A549 (cell line): ENCODE results near the gene MGAT3.

Experiments
- CEBPB ChIP-seq, 2 experiments: fragments of >200 bp in 1 of 2; sonication (Bioruptor Twin) in 1 of 2; formaldehyde crosslinking in 1 of 2; IDR thresholded peaks; 2 replicates each; pipeline ENCODE4 v1.6.1; 2012 to 2016
- CHD4 ChIP-seq: fragments of 200-600 bp; sonication (generic); IDR thresholded peaks from 2 replicates; pipeline ENCODE4 v1.6.1; 2016; ENCODE audit warnings: antibody characterized with exemption, mild to moderate bottlenecking, borderline replicate concordance
- EHMT2 ChIP-seq: fragments of 200-600 bp; sonication (generic); IDR thresholded peaks from 2 replicates; pipeline ENCODE4 v1.6.1; 2016; ENCODE audit warnings: antibody characterized with exemption, low read depth, mild to moderate bottlenecking, moderate library complexity
- HDAC2 ChIP-seq: fragments of 200-600 bp; sonication (generic); IDR thresholded peaks from 2 replicates; pipeline ENCODE4 v1.6.1; 2016
- MAFK ChIP-seq: fragments of 450-650 bp; IDR thresholded peaks from 2 replicates; pipeline ENCODE4 v1.6.1; 2014; ENCODE audit not compliant: partially characterized antibody
- POLR2A ChIP-seq: IDR thresholded peaks from 2 replicates; pipeline ENCODE4 v1.6.1; 2012; ENCODE audit warnings: mild to moderate bottlenecking, low read length
- SMC3 ChIP-seq: fragments of >200 bp; sonication (Bioruptor Twin); formaldehyde crosslinking; IDR thresholded peaks from 3 replicates; pipeline ENCODE4 v1.6.1; 2018; ENCODE audit warnings: inconsistent platforms
- TP53 ChIP-seq: fragments of 250-450 bp; sonication (Bioruptor Pico); IDR thresholded peaks from 2 replicates; pipeline ENCODE4 v1.5.0; 2021; ENCODE audit warnings: mild to moderate bottlenecking, moderate library complexity
- TF ChIP-seq, protein P1 (sequence below): fragments of >200 bp; sonication (Bioruptor Twin); formaldehyde crosslinking; IDR thresholded peaks from 3 replicates; pipeline ENCODE4 v1.5.1; 2016
- TF ChIP-seq, protein P2 (sequence below): IDR thresholded peaks from 2 replicates; pipeline ENCODE4 v1.6.1; 2012; ENCODE audit warnings: low read depth, borderline replicate concordance
- TF ChIP-seq, protein P3 (sequence below): IDR thresholded peaks from 2 replicates; pipeline ENCODE4 v1.6.1; 2012

DNA sequence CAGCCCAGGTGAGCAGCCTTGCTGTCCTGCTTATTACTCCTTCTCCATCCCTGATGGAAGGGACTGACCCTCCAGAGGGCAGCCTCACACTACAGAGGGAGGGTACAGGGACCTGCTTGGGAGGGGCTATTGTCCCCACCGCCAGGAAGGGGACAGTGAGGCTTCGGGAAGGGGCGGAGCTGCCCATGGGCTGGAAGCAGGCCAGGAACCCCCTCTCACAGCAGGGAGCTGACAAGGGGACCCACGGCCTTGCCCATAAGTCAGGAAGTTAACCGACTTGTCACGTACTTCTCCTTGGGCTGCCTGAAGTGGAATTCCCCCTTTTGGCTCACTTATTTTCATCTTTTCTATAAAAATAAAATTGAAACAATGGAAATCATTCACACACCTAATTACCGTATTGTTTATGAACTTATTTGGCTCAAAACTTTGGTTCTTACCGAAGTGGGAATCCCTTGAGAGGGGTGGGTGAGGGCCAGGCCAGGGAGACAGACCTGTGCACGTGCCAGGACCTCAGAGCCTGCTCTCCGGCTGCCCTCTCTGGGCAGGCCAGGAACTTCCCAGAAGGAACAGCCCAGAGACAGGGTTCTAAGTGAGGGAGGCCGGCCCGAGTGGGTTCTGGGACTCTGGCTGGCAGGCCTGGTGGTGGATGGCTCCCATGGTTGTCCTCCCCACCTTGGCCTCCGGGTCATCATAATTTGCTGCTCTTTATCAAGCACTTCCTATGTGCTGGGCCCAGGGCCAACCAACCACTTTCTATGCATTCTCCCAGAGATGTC is 5.8 kb downstream of the MGAT3 start:
- no peak for TF ChIP-seq EHMT2
- TF ChIP-seq, protein P1, sequence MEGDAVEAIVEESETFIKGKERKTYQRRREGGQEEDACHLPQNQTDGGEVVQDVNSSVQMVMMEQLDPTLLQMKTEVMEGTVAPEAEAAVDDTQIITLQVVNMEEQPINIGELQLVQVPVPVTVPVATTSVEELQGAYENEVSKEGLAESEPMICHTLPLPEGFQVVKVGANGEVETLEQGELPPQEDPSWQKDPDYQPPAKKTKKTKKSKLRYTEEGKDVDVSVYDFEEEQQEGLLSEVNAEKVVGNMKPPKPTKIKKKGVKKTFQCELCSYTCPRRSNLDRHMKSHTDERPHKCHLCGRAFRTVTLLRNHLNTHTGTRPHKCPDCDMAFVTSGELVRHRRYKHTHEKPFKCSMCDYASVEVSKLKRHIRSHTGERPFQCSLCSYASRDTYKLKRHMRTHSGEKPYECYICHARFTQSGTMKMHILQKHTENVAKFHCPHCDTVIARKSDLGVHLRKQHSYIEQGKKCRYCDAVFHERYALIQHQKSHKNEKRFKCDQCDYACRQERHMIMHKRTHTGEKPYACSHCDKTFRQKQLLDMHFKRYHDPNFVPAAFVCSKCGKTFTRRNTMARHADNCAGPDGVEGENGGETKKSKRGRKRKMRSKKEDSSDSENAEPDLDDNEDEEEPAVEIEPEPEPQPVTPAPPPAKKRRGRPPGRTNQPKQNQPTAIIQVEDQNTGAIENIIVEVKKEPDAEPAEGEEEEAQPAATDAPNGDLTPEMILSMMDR = no peak
- TF ChIP-seq, protein P2, sequence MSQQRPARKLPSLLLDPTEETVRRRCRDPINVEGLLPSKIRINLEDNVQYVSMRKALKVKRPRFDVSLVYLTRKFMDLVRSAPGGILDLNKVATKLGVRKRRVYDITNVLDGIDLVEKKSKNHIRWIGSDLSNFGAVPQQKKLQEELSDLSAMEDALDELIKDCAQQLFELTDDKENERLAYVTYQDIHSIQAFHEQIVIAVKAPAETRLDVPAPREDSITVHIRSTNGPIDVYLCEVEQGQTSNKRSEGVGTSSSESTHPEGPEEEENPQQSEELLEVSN = no peak
- no peak for TF ChIP-seq TP53 (CRISPR knock-in tag)
- no peak for TF ChIP-seq HDAC2
- TF ChIP-seq CEBPB (IDR thresholded peaks at IDR 0.05) = no peak
- TF ChIP-seq, protein P3, sequence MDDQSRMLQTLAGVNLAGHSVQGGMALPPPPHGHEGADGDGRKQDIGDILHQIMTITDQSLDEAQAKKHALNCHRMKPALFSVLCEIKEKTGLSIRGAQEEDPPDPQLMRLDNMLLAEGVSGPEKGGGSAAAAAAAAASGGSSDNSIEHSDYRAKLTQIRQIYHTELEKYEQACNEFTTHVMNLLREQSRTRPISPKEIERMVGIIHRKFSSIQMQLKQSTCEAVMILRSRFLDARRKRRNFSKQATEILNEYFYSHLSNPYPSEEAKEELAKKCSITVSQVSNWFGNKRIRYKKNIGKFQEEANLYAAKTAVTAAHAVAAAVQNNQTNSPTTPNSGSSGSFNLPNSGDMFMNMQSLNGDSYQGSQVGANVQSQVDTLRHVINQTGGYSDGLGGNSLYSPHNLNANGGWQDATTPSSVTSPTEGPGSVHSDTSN = no peak
- no peak for TF ChIP-seq CHD4
- no peak for TF ChIP-seq POLR2A
- TF ChIP-seq SMC3 = no peak
- no peak for TF ChIP-seq MAFK
